ENCODE results near the gene CAMK2D. TPM values are rescaled to one million over a fixed set of nuclear protein-coding genes. Genes with fewer than 3 reads are reported as not detected.

CAMK2D gene
- total RNA-seq, 1 experiment from 2014 or later: 9.0 TPM

DNA sequence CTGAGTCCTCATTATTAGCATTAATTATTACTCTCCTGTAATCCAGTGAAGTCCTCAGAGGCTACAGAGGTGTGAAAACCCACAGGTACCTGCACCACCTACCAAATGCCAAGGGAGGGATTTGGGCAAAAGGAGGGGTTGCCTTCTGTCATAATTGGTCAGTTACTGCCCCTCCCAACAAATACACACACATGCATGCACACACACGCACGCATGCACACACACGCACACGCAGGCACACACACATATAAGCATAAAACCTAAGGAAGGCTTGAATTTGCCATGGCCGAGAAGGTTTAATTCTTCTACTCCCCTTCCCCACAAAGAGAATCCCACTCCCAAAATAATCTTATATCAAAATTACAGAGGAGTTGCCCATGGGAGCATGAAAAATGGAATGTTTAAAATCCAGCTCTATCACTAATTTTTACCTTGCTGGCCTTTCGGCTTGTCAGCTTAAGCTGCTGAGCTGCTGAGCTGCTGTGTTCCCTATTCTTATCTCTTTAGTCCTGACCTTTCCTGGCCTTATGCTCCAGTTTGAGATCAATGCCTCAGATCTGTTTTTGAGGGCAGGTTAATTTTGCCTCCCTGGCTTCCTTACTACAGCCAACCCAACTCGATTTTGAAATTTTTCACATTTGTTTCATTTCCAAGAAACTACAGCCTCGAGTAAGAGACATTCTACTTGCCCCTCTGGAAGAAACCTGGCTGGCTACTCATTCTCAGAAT, 95.0 kb downstream of the CAMK2D start:
- Histone ChIP-seq H3K27me3 (ENCODE audit: insufficient read depth, low read length) (no peaks in the 10 kb centered on the region), H3K4ac (ENCODE audit: low read depth, low read length) (no peak overlapping the region), H3K56ac (ENCODE audit: insufficient read length, low read depth, low read length) (no peak overlapping the region), H2BK20ac (ENCODE audit: low read depth, low read length, poor library complexity, severe bottlenecking) (no peak overlapping the region), H3K9me3 (ENCODE audit: control insufficient read depth, low read depth, low read length) (no peaks in the 10 kb centered on the region), H4K20me1 (ENCODE audit: control insufficient read depth, insufficient read depth, insufficient read length) (no peaks in the 10 kb centered on the region), H2BK15ac (ENCODE audit: low read depth, low read length) (no peak overlapping the region), H4K91ac (ENCODE audit: insufficient read length, low read depth, low read length) (no peak overlapping the region), H3T11ph (ENCODE audit: low read length) (no peak overlapping the region), H3K27ac (ENCODE audit: insufficient read length, low read depth, low read length) (no peak overlapping the region), H3K79me1 (ENCODE audit: insufficient read depth, low read depth, low read length, poor library complexity, severe bottlenecking) (no peaks in the 10 kb centered on the region), H3K79me2 (ENCODE audit: insufficient read depth, low read length) (no peaks in the 10 kb centered on the region), H3K23ac (ENCODE audit: insufficient read length, low read depth, low read length) (no peak overlapping the region), H2AFZ (ENCODE audit: low read length) (no peak overlapping the region), H2BK5ac (ENCODE audit: insufficient read length, low read length) (no peak overlapping the region), H3K14ac (ENCODE audit: insufficient read depth, low read length) (no peak overlapping the region), H3K4me1 (ENCODE audit: insufficient read depth, low read length) (no peaks in the 10 kb centered on the region), H2BK120ac (ENCODE audit: low read depth, low read length, poor library complexity, severe bottlenecking) (no peak overlapping the region), H4K8ac (replicated peaks; ENCODE audit: insufficient read length, low read depth, low read length) (no peak overlapping the region), H3K4me2 (ENCODE audit: insufficient read depth, insufficient read length, low read length) (no peak overlapping the region), H2AK5ac (ENCODE audit: insufficient read length, low read length) (no peak overlapping the region), H3K9ac (ENCODE audit: extremely low read depth, insufficient read length, low read length) (no peak overlapping the region), H3K18ac (ENCODE audit: insufficient read length, low read depth, low read length) (no peak overlapping the region), H3K23me2 (ENCODE audit: insufficient read length, low read depth, low read length, poor library complexity, severe bottlenecking) (no peaks in the 10 kb centered on the region), H4K5ac (ENCODE audit: insufficient read length, low read depth, low read length) (no peak overlapping the region), H2BK12ac (ENCODE audit: insufficient read length, low read depth, low read length) (no peak overlapping the region)
- DNase-seq: no peak
- no peak for TF ChIP-seq CTCF (conservative IDR thresholded peaks at IDR 0.05)
- H3K4me1 Mint-ChIP-seq: no peaks in the 10 kb centered on the region
- H3K4me3 Mint-ChIP-seq: no peak overlapping the region
- peak overlapping the region in 2 of 3 experiments; percentile 77 to 82; a peak in 3 of 7 replicates for H3K27ac Mint-ChIP-seq
- WGBS (ENCODE audit: extremely low coverage, insufficient read length, low lambda C conversion rate): no CpG with 5 or more reads among the region's 8 CpGs
- no peaks in the 10 kb centered on the region for H3K9me3 Mint-ChIP-seq
- no peaks in the 10 kb centered on the region for H3K36me3 Mint-ChIP-seq (ENCODE audit: insufficient read depth in 1 of 3, low read depth in 3 of 3)
- H3K27me3 Mint-ChIP-seq (ENCODE audit: low read depth): no peaks in the 10 kb centered on the region
